ENCODE data around the gene CLSTN1. TPM values are rescaled to one million over a fixed set of nuclear protein-coding genes. Genes with fewer than 3 reads are reported as not detected.

The CLSTN1 gene
- total and polyA plus RNA-seq, 2 of the 8 experiments (the other 6 are each of a cell fraction or from before 2014, with no cell fraction given) = 34.2 to 97.4 TPM

- TF ChIP-seq CHD7 (IDR thresholded peaks at IDR 0.05; ENCODE audit: insufficient replicate concordance, low read length) (no peak), CEBPB (IDR thresholded peaks at IDR 0.05; ENCODE audit: low read depth, low read length) (no peak), RXRA (IDR thresholded peaks at IDR 0.05; ENCODE audit: insufficient read depth, low read depth, low read length) (no peak), POLR2A (IDR thresholded peaks at IDR 0.05; ENCODE audit: control extremely low read depth in 1 of 2, low read depth in 2 of 2, low read length in 2 of 2) (no peak), EP300 (IDR thresholded peaks at IDR 0.05; ENCODE audit: borderline replicate concordance in 1 of 2, low read depth in 2 of 2, low read length in 2 of 2) (no peak), E2F6 (IDR thresholded peaks at IDR 0.05) (no peak)
These were observed 21.9 kb downstream of the CLSTN1 start (continued) for GRCh38 chr1:9801909-9802308.

Measured in H1 (cell line).